GM23338 (cell line): ENCODE results near the gene GRID1. TPM values are rescaled to one million over a fixed set of nuclear protein-coding genes. Genes with fewer than 3 reads are reported as not detected.

Source experiments
- ATAC-seq: fragments of 200-7000 bp; cut with Tn5 transposase; 3 replicates; pipeline ENCODE4 v1.9.1; 2020
- DNase-seq: peaks from one replicate; pipeline ENCODE4 v3.0.0-alpha.2; 2015; ENCODE audit warnings: low spot score
- H2AFZ ChIP-seq: fragments of 200-600 bp; sonication (generic); 2 replicates; pipeline ENCODE4 v1.8.0; 2016; ENCODE audit warnings: antibody characterized with exemption, mild to moderate bottlenecking, moderate library complexity
- H3F3A ChIP-seq: fragments of 200-600 bp; sonication (generic); replicated peaks from 2 replicates; pipeline ENCODE4 v1.8.0; 2017; ENCODE audit warnings: antibody characterized with exemption, mixed run types, low read depth
- H3K27ac ChIP-seq: fragments of 200-600 bp; sonication (generic); 2 replicates; pipeline ENCODE4 v1.6.1; 2016; ENCODE audit warnings: low read depth
- H3K27me3 ChIP-seq: fragments of 200-600 bp; sonication (generic); 2 replicates; pipeline ENCODE4 v1.8.0; 2016; ENCODE audit warnings: mild to moderate bottlenecking, mixed run types, moderate library complexity; ENCODE audit not compliant: insufficient read depth
- H3K36me3 ChIP-seq: fragments of 200-600 bp; sonication (generic); 2 replicates; pipeline ENCODE4 v1.8.0; 2016; ENCODE audit warnings: mild to moderate bottlenecking; ENCODE audit not compliant: insufficient read depth
- H3K4me1 ChIP-seq: fragments of 200-600 bp; sonication (generic); 2 replicates; pipeline ENCODE4 v1.8.0; 2016; ENCODE audit warnings: mild to moderate bottlenecking, moderate library complexity; ENCODE audit not compliant: insufficient read depth
- H3K4me2 ChIP-seq: fragments of 200-600 bp; sonication (generic); 2 replicates; pipeline ENCODE4 v1.7.1; 2017; ENCODE audit warnings: mixed run types
- H3K4me3 ChIP-seq: fragments of 200-600 bp; sonication (generic); 2 replicates; pipeline ENCODE4 v1.6.1; 2016; ENCODE audit warnings: mixed run types
- H3K79me2 ChIP-seq: fragments of 200-600 bp; sonication (generic); replicated peaks from 2 replicates; pipeline ENCODE4 v1.8.0; 2017; ENCODE audit warnings: mild to moderate bottlenecking; ENCODE audit not compliant: insufficient read depth
- H3K9me2 ChIP-seq: fragments of 200-600 bp; sonication (generic); 2 replicates; pipeline ENCODE4 v1.8.0; 2017; ENCODE audit not compliant: insufficient read depth
- H4K20me1 ChIP-seq: fragments of 200-600 bp; sonication (generic); replicated peaks from 2 replicates; pipeline ENCODE4 v1.8.0; 2017; ENCODE audit warnings: mild to moderate bottlenecking; ENCODE audit not compliant: insufficient read depth
- H3K27ac Mint-ChIP-seq: 2 replicates; pipeline ENCODE4 v1.8.0; 2020; ENCODE audit warnings: inconsistent platforms, mild to moderate bottlenecking, moderate library complexity, mixed read lengths
- H3K27me3 Mint-ChIP-seq: 3 replicates; pipeline ENCODE4 v1.8.0; 2022; ENCODE audit warnings: low read depth, mild to moderate bottlenecking, moderate library complexity, mixed read lengths, inconsistent platforms; ENCODE audit not compliant: insufficient read depth, poor library complexity
- H3K36me3 Mint-ChIP-seq: 3 replicates; pipeline ENCODE4 v1.8.0; 2021; ENCODE audit warnings: low read depth, mild to moderate bottlenecking, inconsistent platforms, moderate library complexity, mixed read lengths
- H3K4me1 Mint-ChIP-seq: 3 replicates; pipeline ENCODE4 v1.8.0; 2020; ENCODE audit warnings: mild to moderate bottlenecking, inconsistent platforms, mixed read lengths
- H3K4me3 Mint-ChIP-seq: 3 replicates; pipeline ENCODE4 v1.8.0; 2021; ENCODE audit warnings: moderate library complexity, mild to moderate bottlenecking, inconsistent platforms, mixed read lengths
- H3K9me3 Mint-ChIP-seq: 3 replicates; pipeline ENCODE4 v1.8.0; 2020; ENCODE audit warnings: moderate library complexity, mild to moderate bottlenecking, inconsistent platforms, mixed read lengths
- CREB1 ChIP-seq: fragments of 250-450 bp; sonication (Bioruptor Pico); IDR thresholded peaks from 2 replicates; pipeline ENCODE4 v1.5.0; 2020; ENCODE audit warnings: low read depth, mild to moderate bottlenecking, moderate library complexity
- EZH2 ChIP-seq: fragments of 200-600 bp; sonication (generic); IDR thresholded peaks from one replicate; pipeline ENCODE4 v1.8.0; 2017; ENCODE audit warnings: antibody characterized with exemption, mild to moderate bottlenecking, low read depth; ENCODE audit not compliant: unreplicated experiment
- EZH2phosphoT487 ChIP-seq: fragments of 200-600 bp; sonication (generic); IDR thresholded peaks from one replicate; pipeline ENCODE4 v1.8.1; 2018; ENCODE audit warnings: antibody characterized with exemption; ENCODE audit not compliant: unreplicated experiment
- JUNB ChIP-seq: IDR thresholded peaks from one replicate; pipeline ENCODE4 v1.6.1; 2016; ENCODE audit warnings: antibody characterized with exemption; ENCODE audit not compliant: unreplicated experiment
- NANOG ChIP-seq: IDR thresholded peaks from 2 replicates; pipeline ENCODE4 v1.6.1; 2016; ENCODE audit warnings: antibody characterized with exemption, borderline replicate concordance
- REST ChIP-seq: IDR thresholded peaks from one replicate; pipeline ENCODE4 v1.6.1; 2018; ENCODE audit warnings: antibody characterized with exemption; ENCODE audit not compliant: unreplicated experiment
- STAT1 ChIP-seq: IDR thresholded peaks from one replicate; pipeline ENCODE4 v1.6.1; 2016; ENCODE audit warnings: antibody characterized with exemption; ENCODE audit not compliant: unreplicated experiment
- ZNF114 ChIP-seq: fragments of 250-450 bp; sonication (Bioruptor Pico); IDR thresholded peaks from 2 replicates; pipeline ENCODE4 v1.5.0; 2020; ENCODE audit warnings: mild to moderate bottlenecking, moderate library complexity
- polyA plus RNA-seq: library from polyadenylated mRNA; unstranded; fragments of >200 nt; fragmentation: Nextera tagmentation; extraction: Ambion mirVana; gene quantifications from 2 replicates; pipeline ENCODE4 v1.2.1, GENCODE V29; 2016
- total RNA-seq: library from RNA; depleted of rRNA; stranded (reverse); fragments of >200 nt; shearing (Covaris generic); gene quantifications from 2 replicates; pipeline ENCODE4 v1.2.3, GENCODE V29; 2014
- TF ChIP-seq, protein P1 (sequence below): fragments of 250-450 bp; sonication (Bioruptor Pico); IDR thresholded peaks from 2 replicates; pipeline ENCODE4 v1.5.0; 2020; ENCODE audit warnings: mild to moderate bottlenecking, moderate library complexity
- TF ChIP-seq, protein P2 (sequence below): IDR thresholded peaks from 2 replicates; pipeline ENCODE4 v1.6.1; 2016; ENCODE audit warnings: antibody characterized with exemption
- TF ChIP-seq, protein P3 (sequence below), 2 experiments: fragments of 200-600 bp in 1 of 2; sonication (generic) in 1 of 2; conservative IDR thresholded peaks; 2 replicates each; pipeline versions ENCODE4 v1.5.1 to v1.6.1; 2016 to 2017; ENCODE audit warnings: antibody characterized with exemption in 2 of 2, low read depth in 2 of 2, mild to moderate bottlenecking in 2 of 2, moderate library complexity in 1 of 2

The GRID1 gene
- total and polyA plus RNA-seq, 2 experiments from 2014 or later = 0.14 to 0.15 TPM

GRCh38 chr10:86345296-86345858, 21.2 kb downstream of the GRID1 start (continued):
- TF ChIP-seq, protein P1, sequence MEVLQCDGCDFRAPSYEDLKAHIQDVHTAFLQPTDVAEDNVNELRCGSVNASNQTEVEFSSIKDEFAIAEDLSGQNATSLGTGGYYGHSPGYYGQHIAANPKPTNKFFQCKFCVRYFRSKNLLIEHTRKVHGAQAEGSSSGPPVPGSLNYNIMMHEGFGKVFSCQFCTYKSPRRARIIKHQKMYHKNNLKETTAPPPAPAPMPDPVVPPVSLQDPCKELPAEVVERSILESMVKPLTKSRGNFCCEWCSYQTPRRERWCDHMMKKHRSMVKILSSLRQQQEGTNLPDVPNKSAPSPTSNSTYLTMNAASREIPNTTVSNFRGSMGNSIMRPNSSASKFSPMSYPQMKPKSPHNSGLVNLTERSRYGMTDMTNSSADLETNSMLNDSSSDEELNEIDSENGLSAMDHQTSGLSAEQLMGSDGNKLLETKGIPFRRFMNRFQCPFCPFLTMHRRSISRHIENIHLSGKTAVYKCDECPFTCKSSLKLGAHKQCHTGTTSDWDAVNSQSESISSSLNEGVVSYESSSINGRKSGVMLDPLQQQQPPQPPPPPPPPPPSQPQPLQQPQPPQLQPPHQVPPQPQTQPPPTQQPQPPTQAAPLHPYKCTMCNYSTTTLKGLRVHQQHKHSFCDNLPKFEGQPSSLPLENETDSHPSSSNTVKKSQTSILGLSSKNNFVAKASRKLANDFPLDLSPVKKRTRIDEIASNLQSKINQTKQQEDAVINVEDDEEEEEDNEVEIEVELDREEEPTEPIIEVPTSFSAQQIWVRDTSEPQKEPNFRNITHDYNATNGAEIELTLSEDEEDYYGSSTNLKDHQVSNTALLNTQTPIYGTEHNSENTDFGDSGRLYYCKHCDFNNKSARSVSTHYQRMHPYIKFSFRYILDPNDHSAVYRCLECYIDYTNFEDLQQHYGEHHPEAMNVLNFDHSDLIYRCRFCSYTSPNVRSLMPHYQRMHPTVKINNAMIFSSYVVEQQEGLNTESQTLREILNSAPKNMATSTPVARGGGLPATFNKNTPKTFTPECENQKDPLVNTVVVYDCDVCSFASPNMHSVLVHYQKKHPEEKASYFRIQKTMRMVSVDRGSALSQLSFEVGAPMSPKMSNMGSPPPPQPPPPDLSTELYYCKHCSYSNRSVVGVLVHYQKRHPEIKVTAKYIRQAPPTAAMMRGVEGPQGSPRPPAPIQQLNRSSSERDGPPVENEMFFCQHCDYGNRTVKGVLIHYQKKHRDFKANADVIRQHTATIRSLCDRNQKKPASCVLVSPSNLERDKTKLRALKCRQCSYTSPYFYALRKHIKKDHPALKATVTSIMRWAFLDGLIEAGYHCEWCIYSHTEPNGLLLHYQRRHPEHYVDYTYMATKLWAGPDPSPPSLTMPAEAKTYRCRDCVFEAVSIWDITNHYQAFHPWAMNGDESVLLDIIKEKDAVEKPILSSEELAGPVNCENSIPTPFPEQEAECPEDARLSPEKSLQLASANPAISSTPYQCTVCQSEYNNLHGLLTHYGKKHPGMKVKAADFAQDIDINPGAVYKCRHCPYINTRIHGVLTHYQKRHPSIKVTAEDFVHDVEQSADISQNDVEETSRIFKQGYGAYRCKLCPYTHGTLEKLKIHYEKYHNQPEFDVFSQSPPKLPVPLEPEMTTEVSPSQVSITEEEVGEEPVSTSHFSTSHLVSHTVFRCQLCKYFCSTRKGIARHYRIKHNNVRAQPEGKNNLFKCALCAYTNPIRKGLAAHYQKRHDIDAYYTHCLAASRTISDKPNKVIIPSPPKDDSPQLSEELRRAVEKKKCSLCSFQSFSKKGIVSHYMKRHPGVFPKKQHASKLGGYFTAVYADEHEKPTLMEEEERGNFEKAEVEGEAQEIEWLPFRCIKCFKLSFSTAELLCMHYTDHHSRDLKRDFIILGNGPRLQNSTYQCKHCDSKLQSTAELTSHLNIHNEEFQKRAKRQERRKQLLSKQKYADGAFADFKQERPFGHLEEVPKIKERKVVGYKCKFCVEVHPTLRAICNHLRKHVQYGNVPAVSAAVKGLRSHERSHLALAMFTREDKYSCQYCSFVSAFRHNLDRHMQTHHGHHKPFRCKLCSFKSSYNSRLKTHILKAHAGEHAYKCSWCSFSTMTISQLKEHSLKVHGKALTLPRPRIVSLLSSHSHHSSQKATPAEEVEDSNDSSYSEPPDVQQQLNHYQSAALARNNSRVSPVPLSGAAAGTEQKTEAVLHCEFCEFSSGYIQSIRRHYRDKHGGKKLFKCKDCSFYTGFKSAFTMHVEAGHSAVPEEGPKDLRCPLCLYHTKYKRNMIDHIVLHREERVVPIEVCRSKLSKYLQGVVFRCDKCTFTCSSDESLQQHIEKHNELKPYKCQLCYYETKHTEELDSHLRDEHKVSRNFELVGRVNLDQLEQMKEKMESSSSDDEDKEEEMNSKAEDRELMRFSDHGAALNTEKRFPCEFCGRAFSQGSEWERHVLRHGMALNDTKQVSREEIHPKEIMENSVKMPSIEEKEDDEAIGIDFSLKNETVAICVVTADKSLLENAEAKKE (CRISPR knock-in tag) = no peak
- TF ChIP-seq NANOG (no peak), EZH2 (no peak), CREB1 (CRISPR knock-in tag) (no peak)

- no peak overlapping the region for H3K27ac ChIP-seq
- no peak overlapping the region for H3K4me3 ChIP-seq
- no peaks in the 10 kb centered on the region for H3K36me3 ChIP-seq
- H3K4me2 ChIP-seq = no peak overlapping the region
- no peaks in the 10 kb centered on the region for H3K9me2 ChIP-seq
- H3K27me3 ChIP-seq = no peaks in the 10 kb centered on the region
- Mint-ChIP-seq H3K4me3 (no peak overlapping the region), H3K36me3 (no peaks in the 10 kb centered on the region), H3K27me3 (peaks cover 16% of the 10 kb centered on the region), H3K27ac (no peak overlapping the region), H3K4me1 (peaks cover 20% of the 10 kb centered on the region), H3K9me3 (no peaks in the 10 kb centered on the region)
- H3K79me2 ChIP-seq = no peaks in the 10 kb centered on the region
- no peaks in the 10 kb centered on the region for H4K20me1 ChIP-seq
- ATAC-seq (no peak), DNase-seq (no peak)
- H2AFZ ChIP-seq = no peak overlapping the region
- H3F3A ChIP-seq = no peaks in the 10 kb centered on the region
- peaks cover 13% of the 10 kb centered on the region for H3K4me1 ChIP-seq
- TF ChIP-seq STAT1 (no peak), CREB1 (CRISPR knock-in tag) (no peak), ZNF114 (CRISPR knock-in tag) (no peak), JUNB (no peak), EZH2phosphoT487 (no peak), REST (no peak), EZH2 (no peak)
- TF ChIP-seq, protein P2, sequence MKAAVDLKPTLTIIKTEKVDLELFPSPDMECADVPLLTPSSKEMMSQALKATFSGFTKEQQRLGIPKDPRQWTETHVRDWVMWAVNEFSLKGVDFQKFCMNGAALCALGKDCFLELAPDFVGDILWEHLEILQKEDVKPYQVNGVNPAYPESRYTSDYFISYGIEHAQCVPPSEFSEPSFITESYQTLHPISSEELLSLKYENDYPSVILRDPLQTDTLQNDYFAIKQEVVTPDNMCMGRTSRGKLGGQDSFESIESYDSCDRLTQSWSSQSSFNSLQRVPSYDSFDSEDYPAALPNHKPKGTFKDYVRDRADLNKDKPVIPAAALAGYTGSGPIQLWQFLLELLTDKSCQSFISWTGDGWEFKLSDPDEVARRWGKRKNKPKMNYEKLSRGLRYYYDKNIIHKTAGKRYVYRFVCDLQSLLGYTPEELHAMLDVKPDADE = no peak
- TF ChIP-seq, protein P3, sequence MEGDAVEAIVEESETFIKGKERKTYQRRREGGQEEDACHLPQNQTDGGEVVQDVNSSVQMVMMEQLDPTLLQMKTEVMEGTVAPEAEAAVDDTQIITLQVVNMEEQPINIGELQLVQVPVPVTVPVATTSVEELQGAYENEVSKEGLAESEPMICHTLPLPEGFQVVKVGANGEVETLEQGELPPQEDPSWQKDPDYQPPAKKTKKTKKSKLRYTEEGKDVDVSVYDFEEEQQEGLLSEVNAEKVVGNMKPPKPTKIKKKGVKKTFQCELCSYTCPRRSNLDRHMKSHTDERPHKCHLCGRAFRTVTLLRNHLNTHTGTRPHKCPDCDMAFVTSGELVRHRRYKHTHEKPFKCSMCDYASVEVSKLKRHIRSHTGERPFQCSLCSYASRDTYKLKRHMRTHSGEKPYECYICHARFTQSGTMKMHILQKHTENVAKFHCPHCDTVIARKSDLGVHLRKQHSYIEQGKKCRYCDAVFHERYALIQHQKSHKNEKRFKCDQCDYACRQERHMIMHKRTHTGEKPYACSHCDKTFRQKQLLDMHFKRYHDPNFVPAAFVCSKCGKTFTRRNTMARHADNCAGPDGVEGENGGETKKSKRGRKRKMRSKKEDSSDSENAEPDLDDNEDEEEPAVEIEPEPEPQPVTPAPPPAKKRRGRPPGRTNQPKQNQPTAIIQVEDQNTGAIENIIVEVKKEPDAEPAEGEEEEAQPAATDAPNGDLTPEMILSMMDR (conservative IDR thresholded peaks at IDR 0.05; ENCODE audit: low read depth in 2 of 2) = no peak
These were observed 21.9 kb downstream of the GRID1 start for GRCh38 chr10:86344714-86345161.
